Fibroblast of pulmonary artery (primary cell): ENCODE results near the gene AGAP1.

Source experiments
- DNase-seq: peaks from one replicate; pipeline ENCODE4 v3.0.0-alpha.2; 2010; ENCODE audit warnings: low read depth
- H3K4me3 ChIP-seq: replicated peaks from 2 replicates; pipeline ENCODE4 v1.5.1; 2011; ENCODE audit warnings: low read depth, mild to moderate bottlenecking, control low read depth, low read length, moderate library complexity
- CTCF ChIP-seq: IDR thresholded peaks from 2 replicates; pipeline ENCODE4 v1.5.1; 2011; ENCODE audit warnings: mild to moderate bottlenecking, control low read depth, low read length, inconsistent platforms; ENCODE audit errors: missing control alignments

The AGAP1 gene

GRCh38 chr2:236101311-236101950, 607.6 kb downstream of the AGAP1 start:
- TF ChIP-seq CTCF: no peak
- no peak for DNase-seq
- H3K4me3 ChIP-seq: no peak overlapping the region

- DNase-seq: no peak
- TF ChIP-seq CTCF: no peak
- H3K4me3 ChIP-seq: no peak overlapping the region
Measured at GRCh38 chr2:236102971-236103370, 609.1 kb downstream of the AGAP1 start.

- TF ChIP-seq CTCF: no peak
- DNase-seq: no peak
- no peak overlapping the region for H3K4me3 ChIP-seq
Measured at GRCh38 chr2:236103981-236104380, 610.1 kb downstream of the AGAP1 start.

- no peak for DNase-seq
- H3K4me3 ChIP-seq: no peak overlapping the region
- TF ChIP-seq CTCF: no peak
Measured at GRCh38 chr2:236105955-236106607, 612.2 kb downstream of the AGAP1 start.

- DNase-seq: no peak
- no peak for TF ChIP-seq CTCF
- no peak overlapping the region for H3K4me3 ChIP-seq
Measured at GRCh38 chr2:236106761-236107160, 612.9 kb downstream of the AGAP1 start.

- H3K4me3 ChIP-seq: no peak overlapping the region
- DNase-seq: no peak
- TF ChIP-seq CTCF: no peak
Measured at GRCh38 chr2:236107536-236107935, 613.7 kb downstream of the AGAP1 start.
